SH-SY5Y (cell line): Measurements from ENCODE around the gene ZNF365.

Experiments
- GATA2 ChIP-seq: IDR thresholded peaks from 2 replicates; pipeline ENCODE4 v1.6.1; 2011; ENCODE audit warnings: mild to moderate bottlenecking, low read depth, low read length
- GATA3 ChIP-seq: IDR thresholded peaks from 2 replicates; pipeline ENCODE4 v1.6.1; 2011; ENCODE audit warnings: low read depth, mild to moderate bottlenecking, low read length, moderate library complexity

GRCh38 chr10:62333988-62334682, 40.0 kb upstream of the ZNF365 start:
- no peak for TF ChIP-seq GATA2
- no peak for TF ChIP-seq GATA3
